ENCODE measurements around the gene DNAAF8. TPM values are rescaled to one million over a fixed set of nuclear protein-coding genes. Genes with fewer than 3 reads are reported as not detected.

DNAAF8 gene
- total and polyA plus RNA-seq, 2 donors (not counting 3 experiments of a cell fraction or from before 2014, with no cell fraction given): 0.58 to 1.0 TPM

GRCh38 chr16:4777339-4778049 lies 43.2 kb downstream of the DNAAF8 start:
- Histone ChIP-seq H3K4me2 (ENCODE audit: insufficient read depth, low read length) (no peak overlapping the region), H3K27me3 (ENCODE audit: control insufficient read depth in 2 of 2, insufficient read depth in 2 of 2, low read length in 2 of 2) (no peaks in the 10 kb centered on the region), H3K36me3 (ENCODE audit: control insufficient read depth in 2 of 2, extremely low read depth in 1 of 2, insufficient read depth in 2 of 2, low read length in 2 of 2) (no peaks in the 10 kb centered on the region), H3K27ac (ENCODE audit: insufficient read depth, low read depth, low read length) (no peak overlapping the region), H3K9me1 (replicated peaks; ENCODE audit: control insufficient read depth, extremely low read depth, insufficient read depth, low read length) (no peaks in the 10 kb centered on the region), H3K9ac (replicated peaks; ENCODE audit: extremely low read depth, insufficient read depth, low read length) (no peak overlapping the region), H2AFZ (ENCODE audit: low read depth, low read length) (no peak overlapping the region), H3K4me3 (replicated peaks in 1 of 3; ENCODE audit: insufficient read depth in 1 of 3, low read depth in 1 of 3, low read length in 3 of 3) (no peak overlapping the region), H3K79me2 (ENCODE audit: control insufficient read depth, insufficient read depth, low read length) (no peaks in the 10 kb centered on the region), H4K20me1 (replicated peaks; ENCODE audit: control insufficient read depth, extremely low read depth, insufficient read depth, low read length) (no peaks in the 10 kb centered on the region), H3K4me1 (ENCODE audit: control insufficient read depth, extremely low read depth, insufficient read depth, low read length) (no peaks in the 10 kb centered on the region), H3K9me3 (replicated peaks; ENCODE audit: control insufficient read depth, insufficient read depth, low read length) (no peaks in the 10 kb centered on the region)
- dilution Hi-C loops (cut with MboI; ENCODE audit: extremely low pct_ligation_motif_present, low sequenced_read_pairs): no loop called here
- no TSS peak for BruUV-seq (replicated peaks)
- TF ChIP-seq, protein P1, sequence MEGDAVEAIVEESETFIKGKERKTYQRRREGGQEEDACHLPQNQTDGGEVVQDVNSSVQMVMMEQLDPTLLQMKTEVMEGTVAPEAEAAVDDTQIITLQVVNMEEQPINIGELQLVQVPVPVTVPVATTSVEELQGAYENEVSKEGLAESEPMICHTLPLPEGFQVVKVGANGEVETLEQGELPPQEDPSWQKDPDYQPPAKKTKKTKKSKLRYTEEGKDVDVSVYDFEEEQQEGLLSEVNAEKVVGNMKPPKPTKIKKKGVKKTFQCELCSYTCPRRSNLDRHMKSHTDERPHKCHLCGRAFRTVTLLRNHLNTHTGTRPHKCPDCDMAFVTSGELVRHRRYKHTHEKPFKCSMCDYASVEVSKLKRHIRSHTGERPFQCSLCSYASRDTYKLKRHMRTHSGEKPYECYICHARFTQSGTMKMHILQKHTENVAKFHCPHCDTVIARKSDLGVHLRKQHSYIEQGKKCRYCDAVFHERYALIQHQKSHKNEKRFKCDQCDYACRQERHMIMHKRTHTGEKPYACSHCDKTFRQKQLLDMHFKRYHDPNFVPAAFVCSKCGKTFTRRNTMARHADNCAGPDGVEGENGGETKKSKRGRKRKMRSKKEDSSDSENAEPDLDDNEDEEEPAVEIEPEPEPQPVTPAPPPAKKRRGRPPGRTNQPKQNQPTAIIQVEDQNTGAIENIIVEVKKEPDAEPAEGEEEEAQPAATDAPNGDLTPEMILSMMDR (IDR thresholded peaks at IDR 0.05; ENCODE audit: extremely low read depth in 1 of 2, insufficient read depth in 1 of 2, low read depth in 1 of 2, low read length in 2 of 2): no peak
- TF ChIP-seq POLR2A (IDR thresholded peaks at IDR 0.05; ENCODE audit: low read depth, low read length) (no peak), MYC (IDR thresholded peaks at IDR 0.05; ENCODE audit: low read depth, low read length) (no peak), EZH2 (IDR thresholded peaks at IDR 0.05; ENCODE audit: borderline replicate concordance, low read depth, low read length, severe bottlenecking) (no peak), FOS (IDR thresholded peaks at IDR 0.05; ENCODE audit: borderline replicate concordance, insufficient read depth, low read length) (no peak), POLR2AphosphoS5 (IDR thresholded peaks at IDR 0.05; ENCODE audit: insufficient read depth, low read depth, low read length) (no peak), JUN (IDR thresholded peaks at IDR 0.05; ENCODE audit: borderline replicate concordance, insufficient read depth, insufficient read length, low read depth) (no peak), GATA2 (IDR thresholded peaks at IDR 0.05; ENCODE audit: insufficient read depth, insufficient read length, low read depth, low read length) (no peak)
- TF ChIP-seq, protein P2, sequence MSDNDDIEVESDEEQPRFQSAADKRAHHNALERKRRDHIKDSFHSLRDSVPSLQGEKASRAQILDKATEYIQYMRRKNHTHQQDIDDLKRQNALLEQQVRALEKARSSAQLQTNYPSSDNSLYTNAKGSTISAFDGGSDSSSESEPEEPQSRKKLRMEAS (IDR thresholded peaks at IDR 0.05; ENCODE audit: insufficient read depth, insufficient read length): no peak
- intact Hi-C loops (cut with micrococcal nuclease): no loop called here
- CTCF ChIA-PET: no interaction called here
- POLR2A ChIA-PET: no interaction called here
- DNase-seq (ENCODE audit: low read depth, low spot score) (no peak), FAIRE-seq (no peak)

Measured in endothelial cell of umbilical vein (primary cell).